Thyroid gland (tissue), 4 donors: ENCODE results near the gene GIGYF2.

Source experiments
- POLR2A ChIP-seq, 2 donors: fragments of 450-650 bp; IDR thresholded peaks; one replicate each; pipeline ENCODE4 v1.6.1; 2017; ENCODE audit warnings: antibody characterized with exemption in 2 of 2, mild to moderate bottlenecking in 2 of 2, moderate library complexity in 1 of 2
- TF ChIP-seq, protein P1 (sequence below), 6 experiments: fragments of 200-600 bp in 3 of 6; fragments of 450-650 bp in 3 of 6; sonication (generic) in 3 of 6; IDR thresholded peaks; one replicate each; pipeline ENCODE4 v1.5.1; 2016 to 2019; ENCODE audit warnings: antibody characterized with exemption in 6 of 6, mild to moderate bottlenecking in 2 of 6, inconsistent platforms in 1 of 6, moderate library complexity in 1 of 6

DNA sequence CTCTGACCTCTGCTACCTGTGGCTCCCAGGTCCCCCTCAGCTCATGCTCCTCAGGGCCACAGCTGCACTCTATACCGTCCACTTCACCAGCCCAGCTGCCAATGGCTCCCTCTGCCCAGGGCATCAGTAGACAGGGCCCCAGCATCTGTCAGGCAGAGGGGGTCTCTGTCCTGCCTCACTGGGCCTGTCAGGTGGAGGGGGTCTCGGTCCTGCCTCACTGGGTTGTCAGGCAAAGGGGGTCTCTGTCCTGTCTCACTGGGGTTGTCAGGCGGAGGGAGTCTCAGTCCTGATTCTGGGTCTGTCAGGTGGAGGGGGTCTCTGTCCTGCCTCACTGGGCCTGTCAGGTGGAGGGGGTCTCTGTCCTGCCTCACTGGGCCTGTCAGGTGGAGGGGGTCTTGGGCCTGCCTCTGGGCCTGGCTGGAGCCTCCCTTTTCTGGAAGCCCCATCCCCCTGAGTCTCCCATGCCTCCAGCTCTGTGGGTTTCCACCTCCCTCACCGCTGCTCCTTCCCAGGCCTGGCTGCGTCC, 192.8 kb downstream of the GIGYF2 start:
- TF ChIP-seq POLR2A (IDR thresholded peaks at IDR 0.05), result no peak
- TF ChIP-seq, protein P1, sequence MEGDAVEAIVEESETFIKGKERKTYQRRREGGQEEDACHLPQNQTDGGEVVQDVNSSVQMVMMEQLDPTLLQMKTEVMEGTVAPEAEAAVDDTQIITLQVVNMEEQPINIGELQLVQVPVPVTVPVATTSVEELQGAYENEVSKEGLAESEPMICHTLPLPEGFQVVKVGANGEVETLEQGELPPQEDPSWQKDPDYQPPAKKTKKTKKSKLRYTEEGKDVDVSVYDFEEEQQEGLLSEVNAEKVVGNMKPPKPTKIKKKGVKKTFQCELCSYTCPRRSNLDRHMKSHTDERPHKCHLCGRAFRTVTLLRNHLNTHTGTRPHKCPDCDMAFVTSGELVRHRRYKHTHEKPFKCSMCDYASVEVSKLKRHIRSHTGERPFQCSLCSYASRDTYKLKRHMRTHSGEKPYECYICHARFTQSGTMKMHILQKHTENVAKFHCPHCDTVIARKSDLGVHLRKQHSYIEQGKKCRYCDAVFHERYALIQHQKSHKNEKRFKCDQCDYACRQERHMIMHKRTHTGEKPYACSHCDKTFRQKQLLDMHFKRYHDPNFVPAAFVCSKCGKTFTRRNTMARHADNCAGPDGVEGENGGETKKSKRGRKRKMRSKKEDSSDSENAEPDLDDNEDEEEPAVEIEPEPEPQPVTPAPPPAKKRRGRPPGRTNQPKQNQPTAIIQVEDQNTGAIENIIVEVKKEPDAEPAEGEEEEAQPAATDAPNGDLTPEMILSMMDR (IDR thresholded peaks at IDR 0.05), result no peak
